ENCODE data around the gene ABHD5. TPM values are rescaled to one million over a fixed set of nuclear protein-coding genes. Genes with fewer than 3 reads are reported as not detected.
A peak's percentile ranks its signal among the peaks of the same experiment; 100 is the strongest.

The ABHD5 gene
- polyA plus RNA-seq, 5 donors, result 14.5 to 17.9 (median 16.4) TPM

- no peak for DNase-seq
Measured at GRCh38 chr3:43753741-43754715, 63.3 kb downstream of the ABHD5 start.

- no peak for DNase-seq
Measured at GRCh38 chr3:43755516-43756200, 64.9 kb downstream of the ABHD5 start.

GRCh38 chr3:43757666-43758321 lies 67.1 kb downstream of the ABHD5 start:
- DNase-seq, result no peak

- no peak for DNase-seq
Measured at GRCh38 chr3:43758592-43759225, 68.0 kb downstream of the ABHD5 start.

- no peak for DNase-seq
Measured at GRCh38 chr3:43759297-43759782, 68.6 kb downstream of the ABHD5 start.

GRCh38 chr3:43759938-43760337 lies 69.2 kb downstream of the ABHD5 start:
- DNase-seq, result no peak

- DNase-seq, result no peak
Measured at GRCh38 chr3:43760938-43761337, 70.2 kb downstream of the ABHD5 start.

- no peak for DNase-seq
Measured at GRCh38 chr3:43762451-43762850, 71.7 kb downstream of the ABHD5 start.

- no peak for DNase-seq
Measured at GRCh38 chr3:43764056-43764455, 73.3 kb downstream of the ABHD5 start.

GRCh38 chr3:43764471-43764870 lies 73.7 kb downstream of the ABHD5 start:
- DNase-seq, result no peak

GRCh38 chr3:43765521-43765971 lies 74.8 kb downstream of the ABHD5 start:
- DNase-seq, result no peak

- no peak for DNase-seq
Measured at GRCh38 chr3:43766672-43767465, 76.1 kb downstream of the ABHD5 start.

- DNase-seq, result no peak
Measured at GRCh38 chr3:43768381-43768973, 77.7 kb downstream of the ABHD5 start.

- peak; percentile 89 to 95 for DNase-seq
Measured at GRCh38 chr3:43769097-43769884, 78.6 kb downstream of the ABHD5 start.

GRCh38 chr3:43769885-43770425 lies 79.2 kb downstream of the ABHD5 start:
- no peak for DNase-seq

- DNase-seq, result no peak
Measured at GRCh38 chr3:43770426-43771103, 79.8 kb downstream of the ABHD5 start.

GRCh38 chr3:43771610-43772009 lies 80.9 kb downstream of the ABHD5 start:
- DNase-seq, result no peak

- DNase-seq, result no peak
Measured at GRCh38 chr3:43773273-43774094, 82.7 kb downstream of the ABHD5 start.

Data from right lung (tissue), 5 donors.